Measurements from ENCODE around the gene GULP1. TPM values are rescaled to one million over a fixed set of nuclear protein-coding genes. Genes with fewer than 3 reads are reported as not detected.

GULP1 gene
- total RNA-seq, 1 experiment from 2014 or later = 76.0 TPM

- Histone ChIP-seq H3K27ac (ENCODE audit: low read depth, low read length) (no peak overlapping the region), H4K20me1 (ENCODE audit: insufficient read depth) (no peaks in the 10 kb centered on the region), H3K4me3 (replicated peaks in 1 of 2; ENCODE audit: low read depth in 1 of 2, low read length in 2 of 2) (no peak overlapping the region), H3K36me3 (ENCODE audit: control insufficient read depth in 1 of 2, insufficient read depth in 2 of 2, low read length in 2 of 2) (no peaks in the 10 kb centered on the region), H2AFZ (ENCODE audit: low read depth, low read length, poor library complexity, severe bottlenecking) (no peak overlapping the region), H3K9me2 (ENCODE audit: insufficient read depth) (no peaks in the 10 kb centered on the region), H3K9ac (ENCODE audit: low read length) (no peak overlapping the region), H3K4me1 (ENCODE audit: control insufficient read depth in 1 of 2, insufficient read depth in 2 of 2, low read length in 2 of 2) (peaks cover 0 to 10% of the 10 kb centered on the region in 2 experiments; a peak in 2 of 4 replicates), H3K27me3 (ENCODE audit: insufficient read depth, low read length) (no peaks in the 10 kb centered on the region), H3K4me2 (ENCODE audit: low read length) (no peak overlapping the region), H3K79me2 (ENCODE audit: insufficient read depth, low read length) (peaks cover 50% of the 10 kb centered on the region), H3K9me3 (ENCODE audit: control insufficient read depth in 1 of 2, insufficient read depth in 1 of 2, low read depth in 1 of 2, low read length in 2 of 2) (no peaks in the 10 kb centered on the region)
- BruUV-seq (replicated peaks) = no TSS peak
- intact Hi-C loops (cut with micrococcal nuclease) = no loop called here
- ATAC-seq (no peak; the same call in 1 of the 2 replicates), DNase-seq (ENCODE audit: low read depth, low spot score) (no peak)
- CTCF ChIA-PET = no interaction called here
- POLR2A ChIA-PET = interaction anchor here (1.0 kb wide), 1 partner anchor 14 kb away, joined by 3 read pairs; no protein-coding TSS in a partner anchor
- RAD21 ChIA-PET (ENCODE audit: low non-redundant PET in 1 of 2, low total read pairs in 2 of 2, uncharacterized antibody in 2 of 2, unreplicated experiment in 2 of 2) = no interaction called here
- TF ChIP-seq CTCF (IDR thresholded peaks at IDR 0.05 in 2 of 3, conservative IDR thresholded peaks at IDR 0.05 in 1 of 3; ENCODE audit: borderline replicate concordance in 1 of 3, insufficient read depth in 1 of 3, low read depth in 2 of 3, low read length in 2 of 3) (0 out of 6 replicates have a peak, but pooled peaks of 1 of the 3 experiments have one; percentile 26), MAX (IDR thresholded peaks at IDR 0.05) (no peak), EZH2 (IDR thresholded peaks at IDR 0.05) (no peak), TCF7L2 (IDR thresholded peaks at IDR 0.05; ENCODE audit: borderline replicate concordance, extremely low read depth, insufficient read depth, insufficient read length) (no peak)
Measured at GRCh38 chr2:188395903-188396689, 104.4 kb downstream of the GULP1 start.

- TF ChIP-seq RAD21 (IDR thresholded peaks at IDR 0.05; ENCODE audit: low read depth) (no peak), CBX3 (IDR thresholded peaks at IDR 0.05; ENCODE audit: low read depth) (0 out of 2 replicates have a peak, but pooled peaks have one; percentile 14), FOSL1 (IDR thresholded peaks at IDR 0.05; ENCODE audit: low read depth) (no peak), SP1 (IDR thresholded peaks at IDR 0.05; ENCODE audit: low read depth) (no peak), SRF (IDR thresholded peaks at IDR 0.05; ENCODE audit: low read depth) (no peak)
- H3K79me2 ChIP-seq (ENCODE audit: insufficient read depth, low read length) = peaks cover 19% of the 10 kb centered on the region
Measured at GRCh38 chr2:188399159-188399558, 107.5 kb downstream of the GULP1 start.

More at GRCh38 chr2:188399159-188399558, 107.5 kb downstream of the GULP1 start:
- 0 out of 2 replicates have a peak overlapping the region, but pooled peaks have one; percentile 9 for H3K9ac ChIP-seq (ENCODE audit: low read length)
- ChIA-PET RAD21 (ENCODE audit: low non-redundant PET in 1 of 2, low total read pairs in 2 of 2, uncharacterized antibody in 2 of 2, unreplicated experiment in 2 of 2) (no interaction called here), CTCF (no interaction called here), POLR2A (no interaction called here)
- H3K4me1 ChIP-seq (ENCODE audit: control insufficient read depth in 1 of 2, insufficient read depth in 2 of 2, low read length in 2 of 2) = peaks cover 0 to 18% of the 10 kb centered on the region in 2 experiments; a peak in 2 of 4 replicates
- DNase-seq (ENCODE audit: low read depth, low spot score) (no peak), ATAC-seq (peak; percentile 53)
- no TSS peak for BruUV-seq (replicated peaks)
- peak overlapping the region; percentile 40 for H3K4me2 ChIP-seq (ENCODE audit: low read length)
- no peaks in the 10 kb centered on the region for H4K20me1 ChIP-seq (ENCODE audit: insufficient read depth)
- intact Hi-C loops (cut with micrococcal nuclease) = no loop called here
- no peak overlapping the region for H3K4me3 ChIP-seq (replicated peaks in 1 of 2; ENCODE audit: low read depth in 1 of 2, low read length in 2 of 2)
- no peak overlapping the region for H2AFZ ChIP-seq (ENCODE audit: low read depth, low read length, poor library complexity, severe bottlenecking)
- H3K36me3 ChIP-seq (ENCODE audit: control insufficient read depth in 1 of 2, insufficient read depth in 2 of 2, low read length in 2 of 2) = no peaks in the 10 kb centered on the region
- no peaks in the 10 kb centered on the region for H3K27me3 ChIP-seq (ENCODE audit: insufficient read depth, low read length)
- H3K9me3 ChIP-seq (ENCODE audit: control insufficient read depth in 1 of 2, insufficient read depth in 1 of 2, low read depth in 1 of 2, low read length in 2 of 2) = no peaks in the 10 kb centered on the region
- no peak overlapping the region for H3K27ac ChIP-seq (ENCODE audit: low read depth, low read length)
- no peaks in the 10 kb centered on the region for H3K9me2 ChIP-seq (ENCODE audit: insufficient read depth)
